Cardiac muscle cell (in vitro differentiated cells and primary cell): ENCODE results near the gene RNF10. TPM values are rescaled to one million over a fixed set of nuclear protein-coding genes. Genes with fewer than 3 reads are reported as not detected.

Experiments used
- DNase-seq, 2 donors: peaks; one replicate each; pipeline versions ENCODE4 v3.0.0 to v3.0.0-alpha.2; 2010 to 2017; ENCODE audit warnings: low read depth in 1 of 2, low spot score in 1 of 2
- H3K27ac ChIP-seq: fragments of 200-600 bp; sonication (generic); 2 replicates; pipeline ENCODE4 v1.5.1; 2016
- H3K27me3 ChIP-seq: fragments of 200-600 bp; sonication (generic); 2 replicates; pipeline ENCODE4 v1.6.0; 2016; ENCODE audit warnings: control low read depth
- H3K36me3 ChIP-seq: fragments of 200-600 bp; sonication (generic); 2 replicates; pipeline ENCODE4 v1.5.1; 2016; ENCODE audit warnings: control low read depth
- H3K4me1 ChIP-seq: fragments of 200-600 bp; sonication (generic); 2 replicates; pipeline ENCODE4 v1.8.1; 2017; ENCODE audit warnings: low read depth, mild to moderate bottlenecking, mixed run types
- H3K4me3 ChIP-seq: fragments of 200-600 bp; sonication (generic); 2 replicates; pipeline ENCODE4 v1.5.1; 2016; ENCODE audit warnings: mild to moderate bottlenecking
- H3K9me3 ChIP-seq: fragments of 200-600 bp; sonication (generic); 2 replicates; pipeline ENCODE4 v1.5.1; 2017; ENCODE audit warnings: low read depth, mild to moderate bottlenecking, control low read depth
- polyA plus RNA-seq: library from polyadenylated mRNA; unstranded; fragments of >200 nt; fragmentation: Nextera tagmentation; extraction: Ambion mirVana; gene quantifications from 2 replicates; pipeline ENCODE4 v1.2.1, GENCODE V29; 2016
- total RNA-seq: library from RNA; depleted of rRNA; stranded (reverse); fragments of >200 nt; gene quantifications from 2 replicates; pipeline ENCODE4 v1.2.3, GENCODE V29; 2016
- TF ChIP-seq, protein P1 (sequence below): IDR thresholded peaks from 2 replicates; pipeline ENCODE4 v1.5.1; 2012; ENCODE audit warnings: low read depth, mild to moderate bottlenecking, low read length

The RNF10 gene
- total and polyA plus RNA-seq, 2 experiments from 2014 or later: 107 to 210 TPM

DNA sequence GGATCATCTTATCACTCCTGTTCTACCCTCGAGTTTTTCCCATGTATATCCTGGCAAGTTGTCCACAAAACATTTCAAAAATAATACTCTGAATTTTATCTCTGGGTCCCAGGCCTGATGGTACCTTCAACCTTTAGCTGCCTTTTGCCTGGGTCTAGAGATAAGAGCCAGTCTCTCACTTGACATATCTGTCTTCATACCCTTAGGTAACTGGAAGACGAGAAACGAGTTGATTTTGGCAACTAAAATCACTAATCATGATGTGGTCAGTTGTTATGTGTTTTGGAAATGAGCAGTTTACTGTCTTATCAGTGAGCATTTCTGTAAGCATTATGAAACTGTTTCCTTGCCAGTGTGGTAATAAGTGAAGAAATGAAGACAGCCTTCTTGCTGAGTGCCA, 6.3 kb downstream of the RNF10 start:
- no peak overlapping the region for H3K4me3 ChIP-seq
- peak overlapping the region; percentile 94 for H3K27ac ChIP-seq
- no peaks in the 10 kb centered on the region for H3K9me3 ChIP-seq
- TF ChIP-seq, protein P1, sequence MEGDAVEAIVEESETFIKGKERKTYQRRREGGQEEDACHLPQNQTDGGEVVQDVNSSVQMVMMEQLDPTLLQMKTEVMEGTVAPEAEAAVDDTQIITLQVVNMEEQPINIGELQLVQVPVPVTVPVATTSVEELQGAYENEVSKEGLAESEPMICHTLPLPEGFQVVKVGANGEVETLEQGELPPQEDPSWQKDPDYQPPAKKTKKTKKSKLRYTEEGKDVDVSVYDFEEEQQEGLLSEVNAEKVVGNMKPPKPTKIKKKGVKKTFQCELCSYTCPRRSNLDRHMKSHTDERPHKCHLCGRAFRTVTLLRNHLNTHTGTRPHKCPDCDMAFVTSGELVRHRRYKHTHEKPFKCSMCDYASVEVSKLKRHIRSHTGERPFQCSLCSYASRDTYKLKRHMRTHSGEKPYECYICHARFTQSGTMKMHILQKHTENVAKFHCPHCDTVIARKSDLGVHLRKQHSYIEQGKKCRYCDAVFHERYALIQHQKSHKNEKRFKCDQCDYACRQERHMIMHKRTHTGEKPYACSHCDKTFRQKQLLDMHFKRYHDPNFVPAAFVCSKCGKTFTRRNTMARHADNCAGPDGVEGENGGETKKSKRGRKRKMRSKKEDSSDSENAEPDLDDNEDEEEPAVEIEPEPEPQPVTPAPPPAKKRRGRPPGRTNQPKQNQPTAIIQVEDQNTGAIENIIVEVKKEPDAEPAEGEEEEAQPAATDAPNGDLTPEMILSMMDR: no peak
- H3K27me3 ChIP-seq: no peaks in the 10 kb centered on the region
- DNase-seq: peak in 1 of 2 donors; percentile 90
- H3K36me3 ChIP-seq: no peaks in the 10 kb centered on the region
- H3K4me1 ChIP-seq: peaks cover 50% of the 10 kb centered on the region

DNA sequence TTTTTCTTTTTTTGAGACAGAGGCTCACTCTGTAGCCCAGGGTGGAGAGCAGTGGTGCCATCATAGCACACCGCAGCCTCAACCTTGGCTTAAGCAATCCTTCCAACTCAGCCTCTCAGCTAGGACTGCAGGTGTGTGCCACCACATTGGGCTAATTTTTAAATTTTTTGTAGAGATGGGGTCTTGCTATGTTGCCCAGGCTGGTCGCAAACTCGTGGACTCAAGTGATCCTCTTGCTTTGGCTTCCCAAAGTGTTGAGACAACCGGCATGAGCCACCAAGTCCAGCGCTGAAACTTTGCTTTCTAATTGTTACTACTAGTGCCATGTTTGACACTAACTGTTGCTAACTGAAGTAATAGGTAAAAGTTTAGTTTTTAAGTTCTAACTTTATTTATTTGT, 8.0 kb downstream of the RNF10 start:
- Histone ChIP-seq H3K4me1 (peaks cover 46% of the 10 kb centered on the region), H3K36me3 (peaks cover 11% of the 10 kb centered on the region), H3K9me3 (no peaks in the 10 kb centered on the region), H3K27me3 (no peaks in the 10 kb centered on the region), H3K4me3 (no peak overlapping the region), H3K27ac (no peak overlapping the region)
- TF ChIP-seq, protein P1: no peak
- DNase-seq: no peak

DNA sequence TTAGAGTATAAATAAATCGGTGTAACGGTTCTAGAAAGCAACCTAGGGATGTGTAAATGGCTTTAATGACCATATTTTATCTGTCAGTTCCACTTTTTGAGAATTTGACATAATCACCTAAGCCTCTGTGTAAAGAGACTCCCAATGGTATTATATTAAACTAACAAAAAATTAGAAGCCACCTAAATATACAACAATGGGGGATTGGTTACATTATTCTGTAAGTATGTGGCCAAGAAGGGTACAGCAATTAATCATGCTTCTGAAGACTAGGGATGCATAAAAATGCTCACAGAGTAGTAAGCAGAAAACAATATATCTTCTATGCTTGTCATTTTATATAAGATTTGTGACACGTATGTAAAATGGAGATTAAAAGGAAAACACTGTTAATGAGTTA, 10.5 kb downstream of the RNF10 start:
- peaks cover 26% of the 10 kb centered on the region for H3K36me3 ChIP-seq
- no peak for DNase-seq
- no peak overlapping the region for H3K27ac ChIP-seq
- H3K9me3 ChIP-seq: no peaks in the 10 kb centered on the region
- peaks cover 33% of the 10 kb centered on the region for H3K4me1 ChIP-seq
- TF ChIP-seq, protein P1: no peak
- H3K4me3 ChIP-seq: no peak overlapping the region
- no peaks in the 10 kb centered on the region for H3K27me3 ChIP-seq

DNA sequence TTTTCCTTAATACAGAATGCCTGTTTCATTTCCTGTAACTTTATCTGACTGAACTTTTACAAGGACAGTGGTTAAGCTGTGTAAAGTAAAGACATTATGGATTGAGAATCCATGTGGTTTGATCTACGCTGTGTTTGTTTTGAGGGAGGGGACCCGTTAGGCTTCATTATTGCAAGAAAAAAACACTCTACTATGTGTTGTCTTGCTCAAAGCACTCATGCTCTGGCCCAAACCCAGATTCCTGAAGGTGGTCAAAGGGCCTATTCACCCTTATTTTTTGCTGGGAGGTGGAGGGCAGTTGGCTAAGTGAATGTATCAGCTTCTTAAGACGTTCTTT, 11.9 kb downstream of the RNF10 start:
- Histone ChIP-seq H3K27me3 (no peaks in the 10 kb centered on the region), H3K36me3 (peaks cover 29% of the 10 kb centered on the region), H3K9me3 (no peaks in the 10 kb centered on the region), H3K4me3 (no peak overlapping the region), H3K4me1 (peaks cover 33% of the 10 kb centered on the region), H3K27ac (peak overlapping the region; percentile 13)
- TF ChIP-seq, protein P1: no peak
- no peak for DNase-seq

DNA sequence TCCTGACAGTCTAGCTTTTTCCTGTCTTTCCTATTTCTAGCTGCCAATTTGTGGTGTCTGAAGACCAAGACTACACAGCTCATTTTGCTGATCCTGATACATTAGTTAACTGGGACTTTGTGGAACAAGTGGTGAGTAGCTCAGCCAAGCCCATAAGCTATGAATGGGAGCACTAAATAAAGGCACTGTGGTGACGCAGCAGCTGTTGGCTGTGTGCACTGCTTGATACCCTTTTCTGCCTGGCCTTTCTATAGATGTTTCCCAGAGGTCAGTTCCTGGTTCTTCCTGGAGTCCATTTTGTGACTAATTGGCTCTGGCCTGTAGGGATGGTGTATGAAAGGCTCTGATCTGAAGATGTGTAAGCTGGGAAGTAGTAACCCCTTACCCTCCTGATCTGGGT, 20.5 kb downstream of the RNF10 start:
- TF ChIP-seq, protein P1: no peak
- DNase-seq: no peak
- Histone ChIP-seq H3K4me1 (peaks cover 7% of the 10 kb centered on the region), H3K27me3 (no peaks in the 10 kb centered on the region), H3K27ac (no peak overlapping the region), H3K9me3 (no peaks in the 10 kb centered on the region), H3K4me3 (no peak overlapping the region), H3K36me3 (peaks cover 41% of the 10 kb centered on the region)

DNA sequence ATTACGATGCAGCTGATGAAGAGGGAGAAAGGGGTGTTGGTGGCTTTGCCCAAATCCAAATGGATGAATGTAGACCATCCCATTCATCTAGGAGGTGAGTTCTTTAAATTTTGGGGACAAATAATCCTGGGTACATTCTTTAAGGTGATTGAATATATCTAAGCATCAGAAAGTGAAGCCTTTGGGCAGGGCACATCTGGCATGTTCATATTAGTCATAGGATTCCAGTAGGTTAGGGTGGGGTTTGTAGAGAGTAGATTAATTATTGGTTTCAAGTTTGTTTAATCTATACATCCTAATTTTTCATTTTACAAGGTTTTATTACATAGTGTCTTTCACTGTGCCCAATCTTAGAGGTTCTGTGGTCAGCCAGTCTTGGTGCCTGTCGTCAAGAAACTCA, 23.4 kb downstream of the RNF10 start:
- no peak for DNase-seq
- Histone ChIP-seq H3K27ac (no peak overlapping the region), H3K4me3 (no peak overlapping the region), H3K4me1 (no peaks in the 10 kb centered on the region), H3K36me3 (peaks cover 53% of the 10 kb centered on the region), H3K27me3 (no peaks in the 10 kb centered on the region), H3K9me3 (no peaks in the 10 kb centered on the region)
- TF ChIP-seq, protein P1: no peak
